Stimulated activated CD4-positive, alpha-beta T cell treated with anti-CD3 and anti-CD28 coated beads, Interleukin-4, amount 100 ng/mL, for 24 hours (primary cell): ENCODE data around the gene RBMS3.
"Not testable (repeated sequence)": the region's sequence is repeated elsewhere in the genome, so short reads cannot be mapped to it uniquely, and the experiment has no call there.

Experiments
- DNase-seq: peaks from one replicate; pipeline ENCODE4 v3.0.0-alpha.2; 2020

RBMS3 gene

DNA sequence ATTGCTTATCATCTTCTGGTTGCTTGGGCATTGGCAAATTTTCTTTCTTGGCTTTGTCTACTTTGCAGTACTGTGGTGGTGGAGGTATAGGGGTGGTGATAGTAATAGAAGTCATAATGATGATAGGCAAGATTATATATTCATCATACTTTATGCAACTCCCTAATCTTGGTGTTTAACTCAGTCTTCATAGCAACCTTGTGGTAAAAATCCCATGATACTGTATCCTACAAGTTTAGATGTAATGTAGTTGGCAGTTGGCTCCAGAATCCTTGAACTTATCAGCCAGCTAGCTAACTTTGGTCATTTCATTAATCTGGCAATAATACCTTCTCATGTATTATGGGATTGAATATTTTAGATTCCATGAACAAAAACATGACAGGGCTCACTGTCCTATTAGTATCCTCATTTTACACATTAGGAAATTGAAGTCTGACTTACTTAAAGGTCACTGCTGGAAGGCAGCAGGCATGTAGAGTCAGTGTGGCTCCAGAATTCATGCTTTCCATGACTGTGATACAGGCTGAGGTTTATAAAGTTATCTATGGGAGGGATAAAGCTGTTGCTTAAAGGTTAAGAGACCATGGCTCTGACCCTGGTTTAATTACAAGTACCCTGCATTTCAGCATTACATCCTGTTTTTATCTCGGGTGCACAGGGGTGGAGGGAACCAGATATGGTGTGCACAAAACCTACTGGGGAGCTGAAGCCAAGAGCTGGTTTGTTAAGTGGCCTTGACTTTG is 33.3 kb downstream of the RBMS3 start:
- no peak for DNase-seq

- DNase-seq: no peak
These were observed 33.8 kb downstream of the RBMS3 start for GRCh38 chr3:29314727-29315088.

- no peak for DNase-seq
These were observed 36.8 kb downstream of the RBMS3 start for GRCh38 chr3:29317659-29318173.

DNA sequence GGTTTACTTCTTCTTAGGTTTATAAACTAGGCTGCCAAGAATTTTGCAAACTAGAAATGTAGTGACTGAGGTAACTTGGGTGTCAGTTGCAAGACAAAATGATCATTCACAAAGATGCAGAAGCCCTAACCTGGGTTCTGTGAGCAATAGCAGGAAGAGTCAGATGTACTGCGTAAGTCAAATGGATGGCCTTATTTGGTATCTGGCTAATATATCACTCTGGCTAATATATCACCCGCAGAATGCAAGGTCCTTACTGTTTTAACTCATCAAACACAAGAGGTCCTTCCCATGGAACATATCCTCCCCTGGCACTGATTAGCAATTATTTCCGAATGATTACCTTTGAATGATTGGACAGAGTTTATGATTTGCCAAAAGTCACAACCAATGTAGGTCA is 37.4 kb downstream of the RBMS3 start:
- no peak for DNase-seq

GRCh38 chr3:29319262-29319661 is 38.4 kb downstream of the RBMS3 start:
- no peak for DNase-seq

DNA sequence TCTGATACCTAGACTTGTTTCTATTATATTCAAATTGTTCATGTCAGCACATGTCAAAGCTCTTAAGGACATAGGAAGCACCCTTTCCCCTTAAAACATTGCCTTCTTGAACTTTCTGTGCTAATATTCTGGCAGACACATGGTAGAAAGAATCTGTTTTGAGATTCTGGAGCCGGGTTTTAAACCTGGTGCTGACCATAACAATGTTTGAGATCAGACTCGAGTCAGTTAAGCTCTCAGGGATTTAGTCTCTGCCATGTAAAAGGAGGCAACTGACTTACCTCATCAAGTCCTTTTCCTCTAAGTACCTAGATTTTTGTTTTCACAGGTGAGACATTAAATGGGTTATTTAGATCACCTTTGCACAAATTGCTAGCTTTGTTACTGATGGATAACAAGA is 38.9 kb downstream of the RBMS3 start:
- no peak for DNase-seq

GRCh38 chr3:29322586-29322985 is 41.7 kb downstream of the RBMS3 start:
- no peak for DNase-seq

DNA sequence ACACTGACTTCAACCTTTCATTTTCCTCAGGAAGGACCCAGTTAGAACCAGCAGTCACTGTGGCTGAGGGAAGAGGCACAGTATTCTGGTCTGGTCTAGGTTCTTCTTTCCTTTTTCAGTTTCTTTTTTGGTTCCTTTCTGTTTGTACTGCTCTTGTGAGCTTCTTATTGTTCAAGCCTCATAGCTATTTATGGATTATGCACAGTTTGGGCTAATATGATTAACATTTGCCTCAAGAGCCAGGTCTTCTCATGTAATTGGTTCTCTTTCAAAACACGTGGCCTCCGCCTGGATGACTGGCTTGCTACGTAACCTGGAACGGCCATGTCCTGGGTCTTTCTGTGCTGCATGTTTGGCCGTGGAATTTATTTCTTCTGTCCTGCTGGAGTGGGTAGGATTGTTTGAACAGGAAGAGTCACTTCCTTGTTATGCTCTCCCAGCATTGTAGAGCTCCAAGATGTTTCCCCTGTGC is 43.3 kb downstream of the RBMS3 start:
- no peak for DNase-seq

- DNase-seq: not testable (repeated sequence)
These were observed 45.7 kb downstream of the RBMS3 start for GRCh38 chr3:29326540-29326939.

DNA sequence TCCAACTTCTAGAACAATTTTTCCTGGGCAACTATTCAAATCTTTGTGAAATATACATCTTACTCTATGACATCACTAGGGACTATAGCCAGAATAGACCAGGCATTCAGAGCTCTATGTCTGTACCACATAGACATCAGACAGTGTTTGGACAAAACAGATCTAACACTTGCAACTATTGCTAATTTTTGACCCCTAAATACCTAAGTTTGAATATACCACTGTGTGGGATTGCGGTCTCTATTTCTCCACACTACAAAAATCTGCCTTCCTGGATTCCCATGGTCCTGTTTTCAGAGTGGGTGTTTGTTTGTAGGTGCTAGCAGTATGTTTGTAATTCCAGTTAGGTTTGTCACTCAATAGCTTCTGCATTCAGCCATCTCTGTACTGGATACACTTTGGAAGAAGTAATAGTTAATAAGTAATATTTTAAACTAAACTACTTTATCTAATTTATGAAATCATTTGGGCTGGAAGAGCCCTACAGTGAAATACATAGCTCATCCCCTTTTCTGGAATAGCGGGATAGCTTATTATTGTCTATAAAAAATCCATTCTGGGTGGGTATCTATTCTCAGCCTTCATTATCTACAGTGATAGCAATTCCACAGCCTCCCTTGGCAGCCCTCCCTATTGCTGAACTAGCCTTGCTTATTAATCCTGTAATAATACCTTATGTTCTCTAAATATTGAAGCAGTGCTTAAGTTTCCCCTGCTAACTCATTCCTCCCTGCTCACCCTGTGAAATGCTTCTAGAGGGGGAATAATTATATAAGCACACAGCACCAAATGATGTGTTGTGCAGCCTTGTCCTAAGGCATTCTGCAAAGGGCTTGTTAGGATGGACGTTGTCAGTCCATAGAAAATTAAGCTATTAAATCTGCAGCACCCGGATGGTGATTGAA is 49.4 kb downstream of the RBMS3 start:
- no peak for DNase-seq

DNA sequence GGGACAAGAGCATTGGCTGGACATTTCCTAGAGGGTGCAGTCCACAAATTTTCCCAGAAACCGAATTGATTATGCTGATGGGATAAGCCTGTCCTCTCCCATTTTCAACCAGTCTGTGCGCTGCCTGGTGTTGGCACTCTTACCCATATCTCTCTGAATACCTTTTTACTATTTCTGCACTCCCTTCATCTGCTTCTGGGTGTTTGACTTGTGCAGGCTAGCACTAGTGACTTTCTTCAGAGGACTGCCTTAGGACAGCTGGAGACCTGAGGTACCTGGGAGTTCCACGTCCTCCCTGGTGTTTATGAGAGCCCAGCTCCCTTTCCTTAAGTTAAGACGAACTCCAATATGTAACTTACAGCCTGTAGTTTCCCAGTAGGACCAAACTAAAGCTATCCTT is 50.2 kb downstream of the RBMS3 start:
- no peak for DNase-seq

GRCh38 chr3:29331456-29332194 is 50.8 kb downstream of the RBMS3 start:
- no peak for DNase-seq

DNA sequence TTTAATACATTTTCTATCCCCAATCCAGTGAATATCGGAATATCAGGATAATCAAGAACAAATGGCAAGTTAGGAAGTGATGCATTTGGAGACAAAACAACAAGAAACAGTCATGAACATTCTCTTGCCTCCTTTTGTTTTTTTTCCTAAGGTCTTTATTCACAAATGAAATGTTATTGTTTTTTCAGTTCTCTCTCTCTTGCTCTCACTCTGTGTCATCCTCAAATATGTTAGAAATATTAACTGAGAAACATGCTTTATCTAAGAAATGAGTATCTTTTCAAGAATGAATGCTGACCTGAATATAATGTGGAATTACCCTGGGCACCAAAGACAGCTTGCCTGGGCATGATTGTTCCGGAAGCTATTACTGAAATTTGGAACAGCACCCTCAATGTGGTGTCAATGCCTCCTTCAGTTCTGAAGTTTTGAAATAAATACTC is 51.3 kb downstream of the RBMS3 start:
- no peak for DNase-seq

GRCh38 chr3:29333576-29333975 is 52.7 kb downstream of the RBMS3 start:
- DNase-seq: no peak

GRCh38 chr3:29334706-29335105 is 53.8 kb downstream of the RBMS3 start:
- DNase-seq: no peak

- no peak for DNase-seq
These were observed 54.6 kb downstream of the RBMS3 start for GRCh38 chr3:29335438-29335837.

GRCh38 chr3:29335943-29336342 is 55.1 kb downstream of the RBMS3 start:
- no peak for DNase-seq

- no peak for DNase-seq
These were observed 56.7 kb downstream of the RBMS3 start for GRCh38 chr3:29337565-29337964.

- no peak for DNase-seq
These were observed 57.5 kb downstream of the RBMS3 start for GRCh38 chr3:29338377-29338776.

DNA sequence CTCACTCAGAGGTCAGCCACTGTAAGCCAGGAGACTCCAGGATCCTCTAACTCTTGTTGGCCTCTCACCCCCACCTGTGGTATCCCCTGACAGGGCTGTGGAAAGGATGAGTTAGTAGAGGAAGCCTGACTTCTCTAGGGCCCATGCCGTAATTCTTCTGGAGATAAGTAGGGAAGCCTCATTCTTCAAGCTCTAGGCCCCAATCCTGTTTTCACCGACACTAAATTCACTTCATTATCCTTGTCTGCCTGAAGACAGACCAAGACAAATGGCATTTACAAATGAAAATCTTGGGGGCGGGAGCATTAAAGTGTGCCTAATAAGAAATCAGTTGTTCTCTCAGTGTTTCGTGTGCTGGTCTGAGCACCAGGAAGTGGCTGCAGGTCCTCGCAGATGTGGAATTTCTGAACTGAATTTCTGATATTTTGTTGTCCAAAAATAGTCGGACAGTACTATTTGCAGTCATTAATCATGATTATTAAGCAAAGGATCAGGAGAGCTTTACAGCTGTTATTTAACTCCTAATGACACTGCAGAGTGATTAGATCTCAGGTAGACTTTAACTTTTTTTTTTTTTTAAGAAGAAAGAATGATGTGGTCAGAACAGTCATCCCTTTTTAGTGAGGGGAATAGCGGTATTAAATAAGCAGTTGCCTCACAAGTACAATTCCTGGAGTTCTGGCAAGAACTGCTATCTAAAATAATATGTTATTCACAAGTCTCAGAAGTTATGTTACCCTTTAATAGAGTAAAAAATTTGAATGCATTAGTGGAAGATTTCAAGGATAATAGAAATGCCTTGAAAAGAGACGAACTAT is 58.4 kb downstream of the RBMS3 start:
- no peak for DNase-seq

DNA sequence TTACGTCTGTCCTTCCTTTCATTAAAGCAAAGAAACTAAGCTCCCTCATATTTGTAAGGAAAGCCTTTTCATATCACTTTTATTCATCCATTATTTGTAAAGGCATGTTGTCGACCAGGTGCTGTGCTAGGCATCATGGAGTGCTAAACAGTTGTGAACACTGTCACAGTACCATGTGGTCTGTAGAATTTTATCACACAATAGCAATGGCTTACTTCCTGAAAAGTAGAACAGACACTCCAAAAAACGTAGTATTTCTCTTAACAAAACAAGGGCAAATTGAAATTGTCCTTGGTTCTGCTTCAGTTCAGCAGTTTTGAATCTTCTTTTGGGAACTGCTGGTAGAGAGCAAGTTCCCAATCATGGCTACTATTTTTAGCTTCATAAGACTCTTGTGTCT is 63.3 kb downstream of the RBMS3 start:
- no peak for DNase-seq

DNA sequence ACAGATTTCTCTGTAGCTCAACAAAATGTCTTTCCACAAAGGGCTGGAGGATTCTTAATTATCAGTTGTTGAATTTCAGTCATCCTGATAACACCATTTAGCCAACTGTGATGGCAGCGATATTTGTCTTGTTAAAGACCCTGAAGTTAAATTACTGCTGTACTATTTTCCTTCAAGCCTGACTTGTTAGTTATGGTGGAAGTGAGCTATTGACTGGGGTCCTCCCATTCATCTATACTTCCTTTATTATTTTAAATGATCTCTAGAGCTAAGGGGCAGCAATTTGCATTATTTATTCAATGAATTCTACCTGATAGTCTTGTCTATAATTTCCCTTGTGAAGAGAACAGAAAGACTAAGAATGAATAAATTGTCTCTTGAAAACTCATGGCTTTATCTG is 64.1 kb downstream of the RBMS3 start:
- no peak for DNase-seq
